Tibial nerve (tissue), 4 donors: ENCODE measurements around the gene MYOM1. TPM values are rescaled to one million over a fixed set of nuclear protein-coding genes. Genes with fewer than 3 reads are reported as not detected.

Source experiments
- DNase-seq, 2 donors: peaks; one replicate each; pipeline ENCODE4 v3.0.0-alpha.2; 2019; ENCODE audit warnings: low spot score in 2 of 2
- H3K27ac ChIP-seq, 4 donors: fragments of 200-600 bp; sonication (generic) in 3 of 4; one replicate each; pipeline ENCODE4 v1.5.1; 2017 to 2019; ENCODE audit warnings: mild to moderate bottlenecking in 1 of 4
- H3K27me3 ChIP-seq, 2 donors: fragments of 200-600 bp; sonication (generic) in 1 of 2; one replicate each; pipeline versions ENCODE4 v1.5.1 to v1.6.0; 2017 to 2019
- H3K36me3 ChIP-seq, 3 donors: fragments of 200-600 bp; sonication (generic); one replicate each; pipeline ENCODE4 v1.5.1; 2018 to 2019
- H3K4me1 ChIP-seq, 4 donors: fragments of 200-600 bp; sonication (generic) in 3 of 4; one replicate each; pipeline ENCODE4 v1.5.1; 2017 to 2019
- H3K4me3 ChIP-seq, 4 donors: fragments of 200-600 bp; sonication (generic) in 3 of 4; one replicate each; pipeline ENCODE4 v1.5.1; 2017 to 2019; ENCODE audit warnings: mild to moderate bottlenecking in 1 of 4, moderate library complexity in 1 of 4
- H3K9me3 ChIP-seq, 4 donors: fragments of 200-600 bp; sonication (generic) in 3 of 4; one replicate each; pipeline ENCODE4 v1.5.1; 2017 to 2019
- EP300 ChIP-seq, 2 donors: sonication (generic); formaldehyde crosslinking; IDR thresholded peaks; one replicate each; pipeline ENCODE4 v1.6.1; 2017; ENCODE audit warnings: antibody characterized with exemption in 2 of 2, mild to moderate bottlenecking in 1 of 2
- POLR2A ChIP-seq, 2 donors: fragments of 450-650 bp; IDR thresholded peaks; one replicate each; pipeline ENCODE4 v1.6.1; 2017; ENCODE audit warnings: antibody characterized with exemption in 2 of 2, mild to moderate bottlenecking in 2 of 2, moderate library complexity in 2 of 2
- WGBS, 2 donors: methylation state at CpG; one replicate each; pipeline ENCODE4 v1.1.5; 2018; 5-methylcytosine and 5-hydroxymethylcytosine counted together
- total RNA-seq, 4 donors: library from RNA; depleted of rRNA; stranded (reverse); fragments of >200 nt; gene quantifications; one replicate each; pipeline ENCODE4 v1.1.0, GENCODE V29; 2016
- TF ChIP-seq, protein P1 (sequence below), 5 experiments: fragments of 200-600 bp in 3 of 5; fragments of 450-650 bp in 2 of 5; sonication (generic) in 3 of 5; IDR thresholded peaks; one replicate each; pipeline ENCODE4 v1.5.1; 2016 to 2019; ENCODE audit warnings: antibody characterized with exemption in 5 of 5, mild to moderate bottlenecking in 3 of 5, moderate library complexity in 2 of 5

The MYOM1 gene
- total RNA-seq, 4 donors from 2014 or later = 3.0 to 8.1 (median 5.6) TPM

DNA sequence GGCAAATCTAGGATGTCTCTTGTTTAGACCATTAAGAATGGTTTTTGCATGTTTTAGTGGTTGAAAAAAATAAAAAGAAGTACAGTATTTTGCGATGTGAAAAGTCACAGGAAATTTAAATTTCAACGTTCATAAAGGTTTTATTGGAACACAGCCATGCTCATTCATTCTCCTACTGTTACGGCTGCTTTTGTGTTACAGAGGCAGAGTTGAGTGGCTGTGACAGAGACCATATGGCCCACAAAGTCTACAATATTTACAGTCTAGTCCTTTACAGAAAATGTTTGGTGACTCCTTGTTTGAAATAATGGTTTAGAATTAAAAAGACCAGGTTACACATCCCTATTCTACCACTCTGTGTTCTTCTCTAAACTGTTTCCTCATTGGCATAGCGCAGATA is 48.1 kb downstream of the MYOM1 start:
- H3K27ac ChIP-seq = no peak overlapping the region
- TF ChIP-seq EP300 (IDR thresholded peaks at IDR 0.05) (no peak), POLR2A (IDR thresholded peaks at IDR 0.05) (no peak)
- TF ChIP-seq, protein P1, sequence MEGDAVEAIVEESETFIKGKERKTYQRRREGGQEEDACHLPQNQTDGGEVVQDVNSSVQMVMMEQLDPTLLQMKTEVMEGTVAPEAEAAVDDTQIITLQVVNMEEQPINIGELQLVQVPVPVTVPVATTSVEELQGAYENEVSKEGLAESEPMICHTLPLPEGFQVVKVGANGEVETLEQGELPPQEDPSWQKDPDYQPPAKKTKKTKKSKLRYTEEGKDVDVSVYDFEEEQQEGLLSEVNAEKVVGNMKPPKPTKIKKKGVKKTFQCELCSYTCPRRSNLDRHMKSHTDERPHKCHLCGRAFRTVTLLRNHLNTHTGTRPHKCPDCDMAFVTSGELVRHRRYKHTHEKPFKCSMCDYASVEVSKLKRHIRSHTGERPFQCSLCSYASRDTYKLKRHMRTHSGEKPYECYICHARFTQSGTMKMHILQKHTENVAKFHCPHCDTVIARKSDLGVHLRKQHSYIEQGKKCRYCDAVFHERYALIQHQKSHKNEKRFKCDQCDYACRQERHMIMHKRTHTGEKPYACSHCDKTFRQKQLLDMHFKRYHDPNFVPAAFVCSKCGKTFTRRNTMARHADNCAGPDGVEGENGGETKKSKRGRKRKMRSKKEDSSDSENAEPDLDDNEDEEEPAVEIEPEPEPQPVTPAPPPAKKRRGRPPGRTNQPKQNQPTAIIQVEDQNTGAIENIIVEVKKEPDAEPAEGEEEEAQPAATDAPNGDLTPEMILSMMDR (IDR thresholded peaks at IDR 0.05) = no peak
- 42 to 43% methylated on average over 4 of the region's 4 CpGs for WGBS, 2 donors
- peaks cover 0 to 12% (median 0%) of the 10 kb centered on the region in 4 donors for H3K4me1 ChIP-seq
- no peaks in the 10 kb centered on the region for H3K27me3 ChIP-seq
- H3K9me3 ChIP-seq = no peaks in the 10 kb centered on the region
- H3K4me3 ChIP-seq = no peak overlapping the region
- H3K36me3 ChIP-seq = no peaks in the 10 kb centered on the region
- no peak for DNase-seq

DNA sequence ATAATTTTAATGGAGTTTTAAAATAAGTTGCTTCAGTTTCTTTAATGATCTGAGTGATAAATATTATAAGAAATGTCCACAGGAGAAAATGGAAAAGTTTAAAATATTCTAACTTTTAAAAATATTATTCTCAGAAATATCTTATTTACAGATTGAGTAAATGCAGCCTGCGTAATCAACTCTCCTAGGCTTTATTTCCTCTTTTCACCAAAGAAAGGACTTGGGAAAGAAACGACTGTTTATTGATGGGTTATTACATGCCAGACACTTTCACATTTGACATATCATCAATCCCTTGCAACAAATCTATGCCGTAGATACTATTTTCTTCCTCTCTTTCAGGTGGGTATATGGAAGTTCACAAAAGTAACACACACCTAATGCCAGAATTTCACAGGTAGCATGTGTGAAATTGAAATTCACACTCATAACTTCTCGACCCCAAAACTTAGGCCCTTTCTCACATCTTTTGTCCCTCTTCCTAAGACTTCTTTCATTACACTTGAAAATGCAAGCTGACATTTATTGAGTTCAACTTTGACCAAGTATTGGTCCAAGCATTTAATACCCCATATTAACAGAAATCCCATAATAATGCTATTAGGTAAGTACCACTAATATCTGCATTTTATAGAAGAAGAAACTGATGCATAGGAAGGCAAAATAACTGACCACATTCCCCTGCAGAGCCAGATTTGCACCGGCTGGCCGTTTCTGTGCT is 49.2 kb downstream of the MYOM1 start:
- TF ChIP-seq, protein P1 (IDR thresholded peaks at IDR 0.05) = no peak
- TF ChIP-seq EP300 (IDR thresholded peaks at IDR 0.05) (no peak), POLR2A (IDR thresholded peaks at IDR 0.05) (no peak)
- H3K27ac ChIP-seq = no peak overlapping the region
- H3K4me1 ChIP-seq = peaks cover 0 to 12% (median 0%) of the 10 kb centered on the region in 4 donors
- no peaks in the 10 kb centered on the region for H3K9me3 ChIP-seq
- H3K27me3 ChIP-seq = no peaks in the 10 kb centered on the region
- H3K4me3 ChIP-seq = no peak overlapping the region
- WGBS, 2 donors = 85 to 90% methylated on average over 6 of the region's 6 CpGs
- H3K36me3 ChIP-seq = peaks cover 0 to 3% (median 0%) of the 10 kb centered on the region in 3 donors
- DNase-seq = no peak

DNA sequence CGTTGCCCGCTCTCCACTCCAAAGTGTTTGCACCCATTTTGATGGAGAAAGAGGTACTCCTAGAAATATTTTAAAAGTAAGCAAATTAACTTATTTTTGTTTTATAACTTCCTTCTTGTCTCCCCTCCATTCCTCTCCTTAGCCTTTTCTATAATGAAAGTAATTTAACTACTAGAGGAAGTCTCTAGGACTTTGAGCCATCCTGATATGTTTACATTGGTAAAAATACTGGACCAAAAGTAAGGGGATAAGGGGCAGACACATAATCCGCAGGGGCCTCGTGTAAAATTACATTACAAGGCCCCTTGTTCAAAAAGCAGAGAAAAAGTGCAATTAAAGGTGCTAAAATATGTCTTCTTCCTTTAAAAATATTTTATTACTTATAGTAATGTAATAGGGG is 55.4 kb downstream of the MYOM1 start:
- Histone ChIP-seq H3K27me3 (no peaks in the 10 kb centered on the region), H3K9me3 (no peaks in the 10 kb centered on the region), H3K27ac (no peak overlapping the region), H3K4me1 (no peaks in the 10 kb centered on the region), H3K36me3 (peaks cover 0 to 10% (median 0%) of the 10 kb centered on the region in 3 donors), H3K4me3 (no peak overlapping the region)
- no peak for TF ChIP-seq EP300 (IDR thresholded peaks at IDR 0.05)
- TF ChIP-seq, protein P1 (IDR thresholded peaks at IDR 0.05) = no peak
- WGBS, 2 donors = 83 to 84% methylated on average over 4 of the region's 4 CpGs
- DNase-seq = no peak

- H3K36me3 ChIP-seq = peaks cover 0 to 10% (median 0%) of the 10 kb centered on the region in 3 donors
Measured at GRCh38 chr18:3163968-3164367, 55.8 kb downstream of the MYOM1 start.

DNA sequence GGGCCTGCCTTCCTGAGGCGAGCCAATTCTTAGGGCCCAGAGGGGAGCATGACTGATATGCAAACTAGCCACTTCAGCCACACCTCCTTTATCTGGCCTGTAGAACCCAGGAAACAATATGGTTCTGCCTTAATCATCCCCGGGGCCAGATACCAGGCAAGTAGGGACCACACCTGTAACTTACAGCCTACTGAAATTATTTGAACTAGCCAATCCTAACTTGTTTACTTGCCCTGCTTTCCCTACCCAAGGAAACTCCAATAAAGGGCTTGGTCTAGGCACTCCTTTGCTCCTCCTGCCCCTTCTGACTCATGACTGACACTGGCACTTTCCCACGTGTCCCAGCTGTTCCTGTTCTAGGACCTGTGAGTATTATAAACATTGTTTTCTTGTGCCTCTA is 57.6 kb downstream of the MYOM1 start:
- DNase-seq = no peak
- no peak for TF ChIP-seq EP300 (IDR thresholded peaks at IDR 0.05)
- no peak for TF ChIP-seq POLR2A (IDR thresholded peaks at IDR 0.05)
- Histone ChIP-seq H3K9me3 (no peaks in the 10 kb centered on the region), H3K4me1 (no peaks in the 10 kb centered on the region), H3K27me3 (no peaks in the 10 kb centered on the region), H3K36me3 (peaks cover 0 to 10% (median 0%) of the 10 kb centered on the region in 3 donors), H3K27ac (no peak overlapping the region), H3K4me3 (no peak overlapping the region)
- WGBS, 2 donors = 82 to 89% methylated on average over 3 of the region's 3 CpGs

More at GRCh38 chr18:3163968-3164367, 55.8 kb downstream of the MYOM1 start:
- Histone ChIP-seq H3K27me3 (no peaks in the 10 kb centered on the region), H3K27ac (no peak overlapping the region), H3K4me3 (no peak overlapping the region), H3K9me3 (no peaks in the 10 kb centered on the region), H3K4me1 (no peaks in the 10 kb centered on the region)
- 71 to 76% methylated on average over 5 of the region's 5 CpGs for WGBS, 2 donors
- TF ChIP-seq, protein P1 (IDR thresholded peaks at IDR 0.05) = no peak
- no peak for TF ChIP-seq EP300 (IDR thresholded peaks at IDR 0.05)
- no peak for TF ChIP-seq POLR2A (IDR thresholded peaks at IDR 0.05)
- DNase-seq = no peak
